A549 (cell line): Measurements from ENCODE around the gene FIGN. TPM values are rescaled to one million over a fixed set of nuclear protein-coding genes. Genes with fewer than 3 reads are reported as not detected.

ENCODE experiments used
- ATAC-seq, 2 experiments: fragments of 200-7000 bp in 1 of 2; fragments of >200 bp in 1 of 2; cut with Nextera tagmentation in 1 of 2; cut with Tn5 transposase in 1 of 2; 3 replicates each; pipeline versions ENCODE4 v1.8.0 to v1.9.1; 2018 to 2020; ENCODE audit warnings: mild to moderate bottlenecking in 1 of 2, moderate library complexity in 1 of 2
- CTCF ChIA-PET: fragments of 300-600 bp; sonication (Branson Sonifier 250); formaldehyde crosslinking; extraction: SDS; loops from one replicate; lab custom pipeline; 2021; ENCODE audit warnings: antibody characterized with exemption, inconsistent platforms; lab: Yijun Ruan, JAX
- POLR2A ChIA-PET: fragments of 350-600 bp; formaldehyde crosslinking; extraction: SDS; loops from one replicate; lab custom pipeline; 2021; ENCODE audit warnings: antibody characterized with exemption, inconsistent platforms; lab: Yijun Ruan, JAX
- DNase-seq, 2 experiments: peaks; one replicate each; pipeline versions ENCODE4 v3.0.0 to v3.0.0-alpha.2; 2011 to 2016; ENCODE audit warnings: low read depth in 1 of 2, low spot score in 1 of 2
- FAIRE-seq: peaks from 2 replicates; lab custom pipeline; 2011; peaks lifted over from hg19 to GRCh38; lab: Jason Lieb, UNC
- H3K27ac ChIP-seq, 2 experiments: fragments of >200 bp; sonication (Bioruptor Twin); formaldehyde crosslinking; 3 replicates each; pipeline ENCODE4 v1.5.1; 2016 to 2017
- H3K4me1 ChIP-seq: fragments of >200 bp; sonication (Bioruptor Twin); formaldehyde crosslinking; 3 replicates; pipeline ENCODE4 v1.6.1; 2016
- H3K4me2 ChIP-seq: fragments of >200 bp; sonication (Bioruptor Twin); formaldehyde crosslinking; 3 replicates; pipeline ENCODE4 v1.6.1; 2016
- H3K4me3 ChIP-seq: fragments of >200 bp; sonication (Bioruptor Twin); formaldehyde crosslinking; 3 replicates; pipeline ENCODE4 v1.5.1; 2016
- H3K9me3 ChIP-seq: fragments of >200 bp; sonication (Bioruptor Twin); formaldehyde crosslinking; 3 replicates; pipeline ENCODE4 v1.6.1; 2016
- ATOH8 ChIP-seq: fragments of 250-450 bp; sonication (Bioruptor Pico); IDR thresholded peaks from 2 replicates; pipeline ENCODE4 v1.5.0; 2020; ENCODE audit warnings: low read depth, mild to moderate bottlenecking, moderate library complexity
- BCL3 ChIP-seq: fragments of >200 bp; sonication (Bioruptor Twin); formaldehyde crosslinking; IDR thresholded peaks from 3 replicates; pipeline ENCODE4 v1.6.1; 2016
- CBX2 ChIP-seq: fragments of 200-600 bp; sonication (generic); IDR thresholded peaks from 2 replicates; pipeline ENCODE4 v1.6.1; 2016; ENCODE audit warnings: low read depth, mild to moderate bottlenecking, borderline replicate concordance
- CHD2 ChIP-seq: fragments of 150-350 bp; IDR thresholded peaks from 2 replicates; pipeline ENCODE4 v1.6.1; 2014; ENCODE audit warnings: low read length; ENCODE audit not compliant: partially characterized antibody
- CHD4 ChIP-seq: fragments of 200-600 bp; sonication (generic); IDR thresholded peaks from 2 replicates; pipeline ENCODE4 v1.6.1; 2016; ENCODE audit warnings: antibody characterized with exemption, mild to moderate bottlenecking, borderline replicate concordance
- E2F6 ChIP-seq: IDR thresholded peaks from 2 replicates; pipeline ENCODE4 v1.6.1; 2012; ENCODE audit warnings: low read depth, borderline replicate concordance
- EHF ChIP-seq: fragments of 250-450 bp; sonication (Bioruptor Pico); IDR thresholded peaks from 2 replicates; pipeline ENCODE4 v1.5.0; 2020; ENCODE audit warnings: mild to moderate bottlenecking
- FOXS1 ChIP-seq: fragments of 250-450 bp; sonication (Bioruptor Pico); IDR thresholded peaks from 2 replicates; pipeline ENCODE4 v1.5.0; 2020; ENCODE audit warnings: mild to moderate bottlenecking, moderate library complexity
- HDAC2 ChIP-seq: fragments of 200-600 bp; sonication (generic); IDR thresholded peaks from 2 replicates; pipeline ENCODE4 v1.6.1; 2016
- HES2 ChIP-seq: fragments of >200 bp; sonication (Bioruptor Twin); formaldehyde crosslinking; IDR thresholded peaks from 2 replicates; pipeline ENCODE4 v1.6.1; 2016
- HOXB13 ChIP-seq: fragments of 250-450 bp; sonication (Bioruptor Pico); IDR thresholded peaks from 2 replicates; pipeline ENCODE4 v1.5.0; 2020; ENCODE audit warnings: low read depth, mild to moderate bottlenecking, moderate library complexity
- MAX ChIP-seq: IDR thresholded peaks from 2 replicates; pipeline ENCODE4 v1.6.1; 2012
- MAZ ChIP-seq: fragments of 150-350 bp; IDR thresholded peaks from 2 replicates; pipeline ENCODE4 v1.6.1; 2014; ENCODE audit warnings: antibody characterized with exemption, low read depth, low read length, borderline replicate concordance
- NPAS2 ChIP-seq: fragments of 250-450 bp; sonication (Bioruptor Pico); IDR thresholded peaks from 2 replicates; pipeline ENCODE4 v1.8.0; 2022; ENCODE audit warnings: mild to moderate bottlenecking, moderate library complexity, borderline replicate concordance
- NR3C1 ChIP-seq: fragments of >200 bp; sonication (Bioruptor Twin); formaldehyde crosslinking; IDR thresholded peaks from 3 replicates; pipeline ENCODE4 v1.6.1; 2017
- PBX3 ChIP-seq: IDR thresholded peaks from 2 replicates; pipeline ENCODE4 v1.6.1; 2012
- POLR2AphosphoS2 ChIP-seq: conservative IDR thresholded peaks from 2 replicates; pipeline ENCODE4 v1.6.1; 2012; ENCODE audit warnings: low read length, improper control_type of control experiment, inconsistent platforms
- REST ChIP-seq: fragments of 200-600 bp; sonication (generic); IDR thresholded peaks from 2 replicates; pipeline ENCODE4 v1.6.1; 2016; ENCODE audit warnings: antibody characterized with exemption, mild to moderate bottlenecking, moderate library complexity
- TFCP2L1 ChIP-seq: fragments of 250-450 bp; sonication (Bioruptor Pico); IDR thresholded peaks from 2 replicates; pipeline ENCODE4 v1.5.0; 2021; ENCODE audit warnings: mild to moderate bottlenecking
- ZC3H11A ChIP-seq: fragments of 450-650 bp; IDR thresholded peaks from 2 replicates; pipeline ENCODE4 v1.6.1; 2014; ENCODE audit warnings: antibody characterized with exemption, mild to moderate bottlenecking
- ZFP36 ChIP-seq: fragments of 450-650 bp; IDR thresholded peaks from 2 replicates; pipeline ENCODE4 v1.6.1; 2014; ENCODE audit warnings: borderline replicate concordance; ENCODE audit not compliant: partially characterized antibody
- WGBS: methylation state at CpG from one replicate; pipeline ENCODE4 v1.1.6; 2017; ENCODE audit errors: missing lambda C conversion rate; 5-methylcytosine and 5-hydroxymethylcytosine counted together
- polyA plus RNA-seq, 4 experiments: library from polyadenylated mRNA; depleted of rRNA in 3 of 4; stranded (reverse); fragments of >200 nt; fragmentation: RNase III in 1 of 4; extraction: RNeasy Plus Mini Kit Qiagen cat#74134 plus additional on column Dnase treatment in 1 of 4; gene quantifications; 2 replicates in 3 of 4; 3 replicates in 1 of 4; pipeline ENCODE4 v1.2.3, GENCODE V29; 2011 to 2017

Gene FIGN
- polyA plus RNA-seq, 2 of the 4 experiments (the other 2 are of a cell fraction): 1.9 to 3.8 TPM

GRCh38 chr2:163600801-163601200 is 135.0 kb downstream of the FIGN start:
- 56% methylated on average over 3 of the region's 3 CpGs for WGBS
- FAIRE-seq (no peak), ATAC-seq (no peak), DNase-seq (no peak)
- ChIA-PET CTCF (no interaction called here), POLR2A (no interaction called here)
- no peak for TF ChIP-seq ZC3H11A
- TF ChIP-seq NPAS2 (CRISPR knock-in tag): no peak
- no peak for TF ChIP-seq CHD4
- no peak for TF ChIP-seq EHF (CRISPR knock-in tag)
- peaks cover 47% of the 10 kb centered on the region for H3K4me1 ChIP-seq
- no peaks in the 10 kb centered on the region for H3K9me3 ChIP-seq
- H3K27ac ChIP-seq: no peak overlapping the region
- H3K4me2 ChIP-seq: peak overlapping the region; percentile 31
- H3K4me3 ChIP-seq: no peak overlapping the region

- Histone ChIP-seq H3K4me1 (peaks cover 19% of the 10 kb centered on the region; the same call in 2 of the 3 replicates), H3K27ac (no peak overlapping the region), H3K9me3 (no peaks in the 10 kb centered on the region), H3K4me3 (no peak overlapping the region), H3K4me2 (no peak overlapping the region)
- TF ChIP-seq MAZ: no peak
- no peak for TF ChIP-seq EHF (CRISPR knock-in tag)
- TF ChIP-seq CHD2: no peak
- TF ChIP-seq NR3C1: no peak
- no peak for TF ChIP-seq BCL3
- CTCF ChIA-PET: no interaction called here
- 45% methylated on average over 2 of the region's 2 CpGs for WGBS
- DNase-seq: no peak
- ATAC-seq: no peak
- FAIRE-seq: no peak
- POLR2A ChIA-PET: no interaction called here
Measured at GRCh38 chr2:163595028-163595427, 140.8 kb downstream of the FIGN start.

GRCh38 chr2:163594497-163594896 is 141.3 kb downstream of the FIGN start:
- POLR2A ChIA-PET: no interaction called here

More at GRCh38 chr2:163594497-163594896, 141.3 kb downstream of the FIGN start:
- WGBS: 89% methylated on average over 3 of the region's 3 CpGs
- ATAC-seq (no peak; a peak in 1 of 6 replicates), FAIRE-seq (no peak)
- TF ChIP-seq ATOH8 (CRISPR knock-in tag) (no peak), TFCP2L1 (CRISPR knock-in tag) (no peak), FOXS1 (CRISPR knock-in tag) (no peak), MAX (no peak), EHF (CRISPR knock-in tag) (no peak), PBX3 (no peak), POLR2AphosphoS2 (no peak), BCL3 (no peak), HES2 (no peak), HDAC2 (no peak), ZFP36 (no peak), REST (no peak), CBX2 (no peak), E2F6 (no peak), HOXB13 (CRISPR knock-in tag) (no peak)
- TF ChIP-seq, all 56 proteins: peak for 0
- Histone ChIP-seq H3K4me2 (no peak overlapping the region), H3K4me1 (peaks cover 16% of the 10 kb centered on the region; the same call in 2 of the 3 replicates), H3K4me3 (no peak overlapping the region), H3K9me3 (no peaks in the 10 kb centered on the region), H3K27ac (no peak overlapping the region)
- CTCF ChIA-PET: no interaction called here
- DNase-seq: no peak
